ENCODE data around the gene TMEM51. TPM values are rescaled to one million over a fixed set of nuclear protein-coding genes. Genes with fewer than 3 reads are reported as not detected.

Gene TMEM51
- total and polyA plus RNA-seq, 2 of the 13 experiments (the other 11 are each of a cell fraction or from before 2014, with no cell fraction given), result 12.2 to 22.3 TPM

- TF ChIP-seq KIAA2018 (CRISPR knock-in tag; IDR thresholded peaks at IDR 0.05; ENCODE audit: borderline replicate concordance) (no peak), SKI (IDR thresholded peaks at IDR 0.05; ENCODE audit: partially characterized antibody) (peak; percentile 14), ZNF547 (CRISPR knock-in tag; IDR thresholded peaks at IDR 0.05) (no peak; the same call in 1 of the 2 replicates), MAX (IDR thresholded peaks at IDR 0.05) (peak; percentile 27; the same call in 1 of the 2 replicates), ZNF160 (CRISPR knock-in tag; IDR thresholded peaks at IDR 0.05) (no peak), NFE2L1 (CRISPR knock-in tag; IDR thresholded peaks at IDR 0.05; ENCODE audit: borderline replicate concordance) (no peak), ZNF441 (CRISPR knock-in tag; IDR thresholded peaks at IDR 0.05; ENCODE audit: borderline replicate concordance) (no peak), RORA (CRISPR knock-in tag; IDR thresholded peaks at IDR 0.05) (no peak), ZNF619 (CRISPR knock-in tag; IDR thresholded peaks at IDR 0.05) (no peak), SP4 (CRISPR knock-in tag; IDR thresholded peaks at IDR 0.05) (no peak), CBX5 (CRISPR knock-in tag; IDR thresholded peaks at IDR 0.05; ENCODE audit: borderline replicate concordance) (no peak; the same call in 1 of the 2 replicates), RBAK (CRISPR knock-in tag; IDR thresholded peaks at IDR 0.05) (no peak), LCORL (IDR thresholded peaks at IDR 0.05) (peak; percentile 5; the same call in 1 of the 2 replicates), LCORL (CRISPR knock-in tag; IDR thresholded peaks at IDR 0.05) (peak; percentile 93), MIXL1 (CRISPR knock-in tag; IDR thresholded peaks at IDR 0.05) (no peak), ARHGAP35 (CRISPR knock-in tag; IDR thresholded peaks at IDR 0.05; ENCODE audit: borderline replicate concordance) (no peak)
- TF ChIP-seq, protein P1, sequence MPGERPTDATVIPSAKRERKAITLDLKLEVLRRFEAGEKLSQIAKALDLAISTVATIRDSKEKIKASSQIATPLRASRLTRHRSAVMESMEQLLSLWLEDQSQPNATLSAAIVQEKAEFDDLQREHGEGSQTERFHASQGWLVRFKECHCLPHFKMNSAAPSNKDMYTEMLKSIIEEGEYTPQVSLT (CRISPR knock-in tag; IDR thresholded peaks at IDR 0.05; ENCODE audit: borderline replicate concordance, low read depth), result no peak
- TF ChIP-seq, protein P2, sequence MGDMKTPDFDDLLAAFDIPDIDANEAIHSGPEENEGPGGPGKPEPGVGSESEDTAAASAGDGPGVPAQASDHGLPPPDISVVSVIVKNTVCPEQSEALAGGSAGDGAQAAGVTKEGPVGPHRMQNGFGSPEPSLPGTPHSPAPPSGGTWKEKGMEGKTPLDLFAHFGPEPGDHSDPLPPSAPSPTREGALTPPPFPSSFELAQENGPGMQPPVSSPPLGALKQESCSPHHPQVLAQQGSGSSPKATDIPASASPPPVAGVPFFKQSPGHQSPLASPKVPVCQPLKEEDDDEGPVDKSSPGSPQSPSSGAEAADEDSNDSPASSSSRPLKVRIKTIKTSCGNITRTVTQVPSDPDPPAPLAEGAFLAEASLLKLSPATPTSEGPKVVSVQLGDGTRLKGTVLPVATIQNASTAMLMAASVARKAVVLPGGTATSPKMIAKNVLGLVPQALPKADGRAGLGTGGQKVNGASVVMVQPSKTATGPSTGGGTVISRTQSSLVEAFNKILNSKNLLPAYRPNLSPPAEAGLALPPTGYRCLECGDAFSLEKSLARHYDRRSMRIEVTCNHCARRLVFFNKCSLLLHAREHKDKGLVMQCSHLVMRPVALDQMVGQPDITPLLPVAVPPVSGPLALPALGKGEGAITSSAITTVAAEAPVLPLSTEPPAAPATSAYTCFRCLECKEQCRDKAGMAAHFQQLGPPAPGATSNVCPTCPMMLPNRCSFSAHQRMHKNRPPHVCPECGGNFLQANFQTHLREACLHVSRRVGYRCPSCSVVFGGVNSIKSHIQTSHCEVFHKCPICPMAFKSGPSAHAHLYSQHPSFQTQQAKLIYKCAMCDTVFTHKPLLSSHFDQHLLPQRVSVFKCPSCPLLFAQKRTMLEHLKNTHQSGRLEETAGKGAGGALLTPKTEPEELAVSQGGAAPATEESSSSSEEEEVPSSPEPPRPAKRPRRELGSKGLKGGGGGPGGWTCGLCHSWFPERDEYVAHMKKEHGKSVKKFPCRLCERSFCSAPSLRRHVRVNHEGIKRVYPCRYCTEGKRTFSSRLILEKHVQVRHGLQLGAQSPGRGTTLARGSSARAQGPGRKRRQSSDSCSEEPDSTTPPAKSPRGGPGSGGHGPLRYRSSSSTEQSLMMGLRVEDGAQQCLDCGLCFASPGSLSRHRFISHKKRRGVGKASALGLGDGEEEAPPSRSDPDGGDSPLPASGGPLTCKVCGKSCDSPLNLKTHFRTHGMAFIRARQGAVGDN (CRISPR knock-in tag; IDR thresholded peaks at IDR 0.05), result no peak
Observed at GRCh38 chr1:15206418-15207030, 53.0 kb downstream of the TMEM51 start (continued).
